Fibroblast of lung (primary cell): Measurements from ENCODE around the gene CD109. TPM values are rescaled to one million over a fixed set of nuclear protein-coding genes. Genes with fewer than 3 reads are reported as not detected.

Experiments
- DNase-seq, 2 donors: peaks; one replicate each; pipeline versions ENCODE4 v3.0.0 to v3.0.0-alpha.2; 2010; ENCODE audit warnings: low read depth in 2 of 2
- H2AFZ ChIP-seq: 2 replicates; pipeline ENCODE4 v1.5.1; 2012; ENCODE audit warnings: low read length, control low read depth, inconsistent platforms
- H3K27ac ChIP-seq: 2 replicates; pipeline ENCODE4 v1.5.1; 2011; ENCODE audit warnings: low read length, control low read depth; ENCODE audit not compliant: insufficient read depth
- H3K27me3 ChIP-seq: 2 replicates; pipeline ENCODE4 v1.5.1; 2011; ENCODE audit warnings: mild to moderate bottlenecking, low read length; ENCODE audit not compliant: control insufficient read depth, insufficient read depth
- H3K36me3 ChIP-seq: 2 replicates; pipeline ENCODE4 v1.5.1; 2011; ENCODE audit warnings: low read length; ENCODE audit not compliant: control insufficient read depth, insufficient read depth
- H3K4me1 ChIP-seq: 2 replicates; pipeline ENCODE4 v1.5.1; 2011; ENCODE audit warnings: low read length; ENCODE audit not compliant: control insufficient read depth, insufficient read depth; ENCODE audit errors: extremely low read depth
- H3K4me2 ChIP-seq: 2 replicates; pipeline ENCODE4 v1.5.1; 2011; ENCODE audit warnings: low read length, control low read depth; ENCODE audit not compliant: insufficient read depth; ENCODE audit errors: extremely low read depth
- H3K4me3 ChIP-seq, 4 experiments: fragments of 200-600 bp in 1 of 4; sonication (generic) in 1 of 4; replicated peaks in 1 of 4; 2 replicates each; pipeline ENCODE4 v1.5.1; 2011 to 2016; ENCODE audit warnings: low read length in 4 of 4, low read depth in 3 of 4, mild to moderate bottlenecking in 3 of 4, control low read depth in 2 of 4, inconsistent platforms in 1 of 4, mixed read lengths in 1 of 4; ENCODE audit not compliant: insufficient read depth in 1 of 4; ENCODE audit errors: control extremely low read depth in 1 of 4
- H3K79me2 ChIP-seq: 2 replicates; pipeline ENCODE4 v1.5.1; 2012; ENCODE audit warnings: mild to moderate bottlenecking, low read length, inconsistent platforms; ENCODE audit not compliant: control insufficient read depth, insufficient read depth
- H3K9ac ChIP-seq: 2 replicates; pipeline ENCODE4 v1.5.1; 2011; ENCODE audit warnings: mild to moderate bottlenecking, low read length, control low read depth; ENCODE audit not compliant: insufficient read depth
- H3K9me3 ChIP-seq: 2 replicates; pipeline ENCODE4 v1.5.1; 2012; ENCODE audit warnings: low read depth, low read length; ENCODE audit not compliant: control insufficient read depth, insufficient read depth
- H4K20me1 ChIP-seq: 2 replicates; pipeline ENCODE4 v1.5.1; 2011; ENCODE audit warnings: low read length; ENCODE audit not compliant: control insufficient read depth, insufficient read depth; ENCODE audit errors: extremely low read depth
- CTCF ChIP-seq, 2 donors: IDR thresholded peaks in 1 of 2; conservative IDR thresholded peaks in 1 of 2; 1 replicate in 1 of 2; 2 replicates in 1 of 2; pipeline ENCODE4 v1.5.1; 2011 to 2012; ENCODE audit warnings: low read length in 2 of 2, control low read depth in 1 of 2, inconsistent platforms in 1 of 2, low read depth in 1 of 2, mild to moderate bottlenecking in 1 of 2
- EZH2 ChIP-seq: IDR thresholded peaks from 2 replicates; pipeline ENCODE4 v1.5.1; 2012; ENCODE audit warnings: low read length, control low read depth, mild to moderate bottlenecking; ENCODE audit errors: missing control alignments
- polyA plus RNA-seq, 2 donors: library from polyadenylated mRNA; depleted of rRNA in 1 of 2; stranded (reverse) in 1 of 2; unstranded in 1 of 2; fragments of >200 nt; gene quantifications; 2 replicates each; pipeline ENCODE4 v1.2.1, GENCODE V29; 2011 to 2012; ENCODE audit warnings: missing spikeins in 1 of 2
- total RNA-seq: library from RNA; depleted of rRNA; stranded (reverse); fragments of >200 nt; gene quantifications from 2 replicates; pipeline ENCODE4 v1.2.1, GENCODE V29; 2014

CD109 gene
- total and polyA plus RNA-seq, 2 donors (not counting 1 experiment from before 2014, with no cell fraction given): 48.4 to 51.2 TPM

- Histone ChIP-seq H3K4me1 (peaks cover 3% of the 10 kb centered on the region), H3K36me3 (no peaks in the 10 kb centered on the region), H3K27me3 (no peaks in the 10 kb centered on the region), H3K4me3 (no peak overlapping the region), H4K20me1 (no peaks in the 10 kb centered on the region), H3K4me2 (no peak overlapping the region), H3K79me2 (no peaks in the 10 kb centered on the region), H2AFZ (no peak overlapping the region), H3K9ac (no peak overlapping the region), H3K9me3 (no peaks in the 10 kb centered on the region), H3K27ac (peak overlapping the region; percentile 71)
- TF ChIP-seq EZH2 (no peak), CTCF (conservative IDR thresholded peaks at IDR 0.05 in 1 of 2, IDR thresholded peaks at IDR 0.05 in 1 of 2; ENCODE audit: low read depth in 1 of 2, low read length in 2 of 2) (no peak)
- no peak for DNase-seq
Measured at GRCh38 chr6:73797861-73798260, 101.9 kb downstream of the CD109 start.

- no peak overlapping the region for H2AFZ ChIP-seq
- no peak overlapping the region for H3K9ac ChIP-seq
- H3K79me2 ChIP-seq: no peaks in the 10 kb centered on the region
- no peak overlapping the region for H3K4me3 ChIP-seq
- peak; percentile 95 to 96 for DNase-seq
- H3K4me1 ChIP-seq: peaks cover 8% of the 10 kb centered on the region
- TF ChIP-seq EZH2 (no peak), CTCF (conservative IDR thresholded peaks at IDR 0.05 in 1 of 2, IDR thresholded peaks at IDR 0.05 in 1 of 2; ENCODE audit: low read depth in 1 of 2, low read length in 2 of 2) (peak; percentile 62 to 63)
- no peaks in the 10 kb centered on the region for H3K36me3 ChIP-seq
- no peaks in the 10 kb centered on the region for H3K9me3 ChIP-seq
- H3K4me2 ChIP-seq: no peak overlapping the region
- peak overlapping the region; percentile 76 for H3K27ac ChIP-seq
- no peaks in the 10 kb centered on the region for H3K27me3 ChIP-seq
- no peaks in the 10 kb centered on the region for H4K20me1 ChIP-seq
Measured at GRCh38 chr6:73798592-73798991, 102.6 kb downstream of the CD109 start.

- Histone ChIP-seq H3K27ac (no peak overlapping the region), H3K36me3 (no peaks in the 10 kb centered on the region)
Measured at GRCh38 chr6:73800997-73801396, 105.0 kb downstream of the CD109 start.

More at GRCh38 chr6:73800997-73801396, 105.0 kb downstream of the CD109 start:
- Histone ChIP-seq H3K4me1 (peaks cover 11% of the 10 kb centered on the region), H3K9me3 (no peaks in the 10 kb centered on the region), H2AFZ (no peak overlapping the region), H4K20me1 (no peaks in the 10 kb centered on the region), H3K27me3 (no peaks in the 10 kb centered on the region), H3K4me2 (no peak overlapping the region), H3K4me3 (no peak overlapping the region), H3K9ac (no peak overlapping the region), H3K79me2 (no peaks in the 10 kb centered on the region)
- DNase-seq: no peak
- TF ChIP-seq CTCF (conservative IDR thresholded peaks at IDR 0.05 in 1 of 2, IDR thresholded peaks at IDR 0.05 in 1 of 2; ENCODE audit: low read depth in 1 of 2, low read length in 2 of 2) (no peak), EZH2 (no peak)
